Measurements from ENCODE around the gene C1orf226.

Gene C1orf226

GRCh38 chr1:162361349-162361748 is 20.2 kb upstream of the C1orf226 start:
- Histone ChIP-seq H4K8ac (ENCODE audit: low read depth, low read length) (no peak overlapping the region), H3K18ac (ENCODE audit: low read length) (no peak overlapping the region), H3K4me2 (ENCODE audit: low read length) (no peak overlapping the region), H3K9ac (ENCODE audit: low read length) (no peak overlapping the region), H3K4ac (ENCODE audit: low read depth, low read length) (no peak overlapping the region), H3K4me1 (ENCODE audit: control insufficient read depth, low read depth, low read length) (no peaks in the 10 kb centered on the region), H2BK120ac (ENCODE audit: low read depth, low read length) (no peak overlapping the region), H3K27ac (ENCODE audit: low read depth, low read length) (no peak overlapping the region), H3K79me1 (ENCODE audit: low read length) (no peaks in the 10 kb centered on the region), H2BK5ac (ENCODE audit: low read length) (no peak overlapping the region), H3K56ac (ENCODE audit: low read length) (no peak overlapping the region), H3K23ac (ENCODE audit: low read length) (no peak overlapping the region), H3K79me2 (ENCODE audit: control insufficient read depth, insufficient read depth, low read length) (no peaks in the 10 kb centered on the region), H3K4me3 (ENCODE audit: low read length) (no peak overlapping the region), H4K5ac (ENCODE audit: low read length) (no peak overlapping the region), H2BK15ac (replicated peaks; ENCODE audit: low read depth) (no peak overlapping the region), H2AK5ac (ENCODE audit: low read length) (no peak overlapping the region), H3K36me3 (ENCODE audit: control insufficient read depth, insufficient read depth, low read length) (no peaks in the 10 kb centered on the region), H3K27me3 (ENCODE audit: insufficient read depth, low read length, poor library complexity) (no peaks in the 10 kb centered on the region)
- DNase-seq = no peak
- WGBS (ENCODE audit: extremely low coverage, insufficient coverage, low lambda C conversion rate) = no CpG with 5 or more reads among the region's 5 CpGs

DNA sequence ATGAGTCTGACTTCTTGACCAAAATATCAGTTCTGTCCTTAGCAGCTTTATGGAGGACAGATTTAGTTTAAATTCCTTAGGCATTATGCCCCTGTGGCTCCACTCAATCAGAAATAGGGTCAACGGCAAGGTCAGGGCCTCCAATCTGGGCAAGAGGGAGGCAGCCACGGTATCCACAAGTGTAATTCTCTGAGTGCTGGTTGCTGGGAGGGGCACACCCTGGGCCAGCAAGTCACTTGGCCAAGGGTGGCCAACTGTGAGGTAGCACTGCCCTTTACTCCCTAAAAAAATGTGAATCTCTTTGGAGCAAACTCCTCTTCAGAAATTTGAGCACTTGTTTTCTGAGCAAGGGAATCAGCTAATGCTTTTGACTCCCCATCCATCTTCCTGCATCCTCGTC is 17.7 kb upstream of the C1orf226 start:
- Histone ChIP-seq H3K18ac (ENCODE audit: low read length) (no peak overlapping the region), H2AK5ac (ENCODE audit: low read length) (no peak overlapping the region), H4K8ac (ENCODE audit: low read depth, low read length) (no peak overlapping the region), H3K4ac (ENCODE audit: low read depth, low read length) (no peak overlapping the region), H3K4me1 (ENCODE audit: control insufficient read depth, low read depth, low read length) (no peaks in the 10 kb centered on the region), H3K79me2 (ENCODE audit: control insufficient read depth, insufficient read depth, low read length) (no peaks in the 10 kb centered on the region), H3K27ac (ENCODE audit: low read depth, low read length) (no peak overlapping the region), H3K4me2 (ENCODE audit: low read length) (no peak overlapping the region), H2BK15ac (replicated peaks; ENCODE audit: low read depth) (no peak overlapping the region), H2BK120ac (ENCODE audit: low read depth, low read length) (no peak overlapping the region), H3K36me3 (ENCODE audit: control insufficient read depth, insufficient read depth, low read length) (no peaks in the 10 kb centered on the region), H3K23ac (ENCODE audit: low read length) (no peak overlapping the region), H2BK5ac (ENCODE audit: low read length) (no peak overlapping the region), H4K5ac (ENCODE audit: low read length) (no peak overlapping the region), H3K56ac (ENCODE audit: low read length) (no peak overlapping the region), H3K27me3 (ENCODE audit: insufficient read depth, low read length, poor library complexity) (no peaks in the 10 kb centered on the region), H3K4me3 (ENCODE audit: low read length) (no peak overlapping the region), H3K79me1 (ENCODE audit: low read length) (no peaks in the 10 kb centered on the region), H3K9ac (ENCODE audit: low read length) (no peak overlapping the region)
- no peak for DNase-seq
- WGBS (ENCODE audit: extremely low coverage, insufficient coverage, low lambda C conversion rate) = no CpG with 5 or more reads among the region's 3 CpGs

GRCh38 chr1:162364498-162364897 is 17.0 kb upstream of the C1orf226 start:
- no peaks in the 10 kb centered on the region for H3K36me3 ChIP-seq (ENCODE audit: control insufficient read depth, insufficient read depth, low read length)
- H2BK5ac ChIP-seq (ENCODE audit: low read length) = no peak overlapping the region
- H3K27me3 ChIP-seq (ENCODE audit: insufficient read depth, low read length, poor library complexity) = no peaks in the 10 kb centered on the region
- no peak overlapping the region for H3K27ac ChIP-seq (ENCODE audit: low read depth, low read length)
- no peak overlapping the region for H2BK120ac ChIP-seq (ENCODE audit: low read depth, low read length)
- no CpG with 5 or more reads among the region's 1 CpG for WGBS (ENCODE audit: extremely low coverage, insufficient coverage, low lambda C conversion rate)
- no peaks in the 10 kb centered on the region for H3K79me2 ChIP-seq (ENCODE audit: control insufficient read depth, insufficient read depth, low read length)
- H3K56ac ChIP-seq (ENCODE audit: low read length) = no peak overlapping the region
- no peak overlapping the region for H2AK5ac ChIP-seq (ENCODE audit: low read length)
- no peak overlapping the region for H3K18ac ChIP-seq (ENCODE audit: low read length)
- no peak overlapping the region for H3K4me2 ChIP-seq (ENCODE audit: low read length)
- H3K79me1 ChIP-seq (ENCODE audit: low read length) = no peaks in the 10 kb centered on the region
- no peak for DNase-seq
- no peak overlapping the region for H4K8ac ChIP-seq (ENCODE audit: low read depth, low read length)
- H2BK15ac ChIP-seq (replicated peaks; ENCODE audit: low read depth) = no peak overlapping the region
- H3K4ac ChIP-seq (ENCODE audit: low read depth, low read length) = no peak overlapping the region
- no peak overlapping the region for H3K4me3 ChIP-seq (ENCODE audit: low read length)
- H3K9ac ChIP-seq (ENCODE audit: low read length) = no peak overlapping the region
- no peak overlapping the region for H4K5ac ChIP-seq (ENCODE audit: low read length)
- no peak overlapping the region for H3K23ac ChIP-seq (ENCODE audit: low read length)
- H3K4me1 ChIP-seq (ENCODE audit: control insufficient read depth, low read depth, low read length) = no peaks in the 10 kb centered on the region

DNA sequence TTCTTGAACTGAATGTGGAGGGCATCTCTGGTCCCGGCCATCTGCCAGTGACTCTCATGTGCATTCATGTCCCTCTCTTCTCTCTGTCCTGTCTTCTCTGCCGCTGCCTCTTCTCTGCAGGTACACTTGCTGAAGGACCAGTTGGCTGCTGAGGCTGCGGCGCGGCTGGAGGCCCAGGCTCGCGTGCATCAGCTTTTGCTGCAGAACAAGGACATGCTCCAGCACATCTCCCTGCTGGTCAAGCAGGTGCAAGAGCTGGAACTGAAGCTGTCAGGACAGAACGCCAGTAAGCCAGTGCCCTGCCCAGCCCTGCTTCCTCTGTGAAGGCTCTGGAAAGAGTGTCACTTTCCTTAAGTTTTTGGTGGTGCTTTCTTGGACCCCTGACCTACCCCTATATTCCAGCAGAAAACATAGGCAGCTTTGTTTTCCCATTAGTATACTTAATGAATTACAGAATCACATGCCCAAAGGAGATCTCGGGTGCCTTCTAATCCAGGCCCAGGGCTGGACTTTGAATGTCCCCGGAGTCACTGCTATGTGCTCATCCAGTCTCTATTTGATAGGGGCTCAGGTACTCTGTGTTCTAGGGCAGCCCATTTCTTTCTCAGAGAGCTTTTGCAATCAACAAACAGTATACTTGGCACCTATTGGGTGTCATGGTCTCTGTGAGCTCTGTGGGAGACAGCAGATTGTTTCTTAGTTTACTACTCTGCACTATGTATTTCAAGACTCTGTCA is 16.1 kb upstream of the C1orf226 start:
- no peak overlapping the region for H3K23ac ChIP-seq (ENCODE audit: low read length)
- no peaks in the 10 kb centered on the region for H3K4me1 ChIP-seq (ENCODE audit: control insufficient read depth, low read depth, low read length)
- H3K4me2 ChIP-seq (ENCODE audit: low read length) = no peak overlapping the region
- no peak for DNase-seq
- H3K27ac ChIP-seq (ENCODE audit: low read depth, low read length) = no peak overlapping the region
- no peak overlapping the region for H3K18ac ChIP-seq (ENCODE audit: low read length)
- no peaks in the 10 kb centered on the region for H3K36me3 ChIP-seq (ENCODE audit: control insufficient read depth, insufficient read depth, low read length)
- no peaks in the 10 kb centered on the region for H3K27me3 ChIP-seq (ENCODE audit: insufficient read depth, low read length, poor library complexity)
- no peak overlapping the region for H3K4me3 ChIP-seq (ENCODE audit: low read length)
- H2BK15ac ChIP-seq (replicated peaks; ENCODE audit: low read depth) = no peak overlapping the region
- no peak overlapping the region for H2BK120ac ChIP-seq (ENCODE audit: low read depth, low read length)
- no peak overlapping the region for H2AK5ac ChIP-seq (ENCODE audit: low read length)
- H3K9ac ChIP-seq (ENCODE audit: low read length) = no peak overlapping the region
- no peak overlapping the region for H2BK5ac ChIP-seq (ENCODE audit: low read length)
- no peaks in the 10 kb centered on the region for H3K79me1 ChIP-seq (ENCODE audit: low read length)
- H3K56ac ChIP-seq (ENCODE audit: low read length) = no peak overlapping the region
- H3K79me2 ChIP-seq (ENCODE audit: control insufficient read depth, insufficient read depth, low read length) = no peaks in the 10 kb centered on the region
- no peak overlapping the region for H4K8ac ChIP-seq (ENCODE audit: low read depth, low read length)
- no peak overlapping the region for H4K5ac ChIP-seq (ENCODE audit: low read length)
- WGBS (ENCODE audit: extremely low coverage, insufficient coverage, low lambda C conversion rate) = no CpG with 5 or more reads among the region's 10 CpGs
- no peak overlapping the region for H3K4ac ChIP-seq (ENCODE audit: low read depth, low read length)

DNA sequence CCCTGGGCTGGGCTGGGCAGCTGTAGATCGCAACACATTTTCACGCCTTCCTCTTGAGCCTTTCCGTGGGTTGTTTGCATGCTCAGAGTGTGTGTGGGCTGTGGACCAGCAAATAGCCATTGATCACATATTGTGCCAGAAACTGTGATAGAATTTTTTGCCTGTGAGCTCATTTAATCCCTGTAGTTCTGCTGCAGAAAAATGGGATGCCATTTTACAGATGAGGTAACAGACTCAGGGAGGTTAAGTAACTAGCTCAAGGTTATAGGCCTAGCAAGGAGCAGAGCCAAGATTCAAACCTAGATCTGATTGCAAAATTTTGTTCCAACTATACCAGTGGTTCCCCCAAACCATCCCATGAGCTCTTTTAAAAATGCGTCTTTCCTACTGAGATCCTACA is 15.4 kb upstream of the C1orf226 start:
- H2BK120ac ChIP-seq (ENCODE audit: low read depth, low read length) = no peak overlapping the region
- H3K23ac ChIP-seq (ENCODE audit: low read length) = no peak overlapping the region
- no peak overlapping the region for H2BK15ac ChIP-seq (replicated peaks; ENCODE audit: low read depth)
- no peaks in the 10 kb centered on the region for H3K27me3 ChIP-seq (ENCODE audit: insufficient read depth, low read length, poor library complexity)
- H3K18ac ChIP-seq (ENCODE audit: low read length) = no peak overlapping the region
- H3K36me3 ChIP-seq (ENCODE audit: control insufficient read depth, insufficient read depth, low read length) = no peaks in the 10 kb centered on the region
- H3K79me1 ChIP-seq (ENCODE audit: low read length) = no peaks in the 10 kb centered on the region
- no peak overlapping the region for H3K27ac ChIP-seq (ENCODE audit: low read depth, low read length)
- H3K4me3 ChIP-seq (ENCODE audit: low read length) = no peak overlapping the region
- no peak overlapping the region for H3K4me2 ChIP-seq (ENCODE audit: low read length)
- H3K4ac ChIP-seq (ENCODE audit: low read depth, low read length) = no peak overlapping the region
- no peak overlapping the region for H3K9ac ChIP-seq (ENCODE audit: low read length)
- no peak overlapping the region for H2AK5ac ChIP-seq (ENCODE audit: low read length)
- H2BK5ac ChIP-seq (ENCODE audit: low read length) = no peak overlapping the region
- DNase-seq = no peak
- no peak overlapping the region for H3K56ac ChIP-seq (ENCODE audit: low read length)
- H4K8ac ChIP-seq (ENCODE audit: low read depth, low read length) = no peak overlapping the region
- H4K5ac ChIP-seq (ENCODE audit: low read length) = no peak overlapping the region
- no peaks in the 10 kb centered on the region for H3K4me1 ChIP-seq (ENCODE audit: control insufficient read depth, low read depth, low read length)
- no peaks in the 10 kb centered on the region for H3K79me2 ChIP-seq (ENCODE audit: control insufficient read depth, insufficient read depth, low read length)
- no CpG with 5 or more reads among the region's 4 CpGs for whole genome bisulfite sequencing (ENCODE audit: extremely low coverage, insufficient coverage, low lambda C conversion rate)

DNA sequence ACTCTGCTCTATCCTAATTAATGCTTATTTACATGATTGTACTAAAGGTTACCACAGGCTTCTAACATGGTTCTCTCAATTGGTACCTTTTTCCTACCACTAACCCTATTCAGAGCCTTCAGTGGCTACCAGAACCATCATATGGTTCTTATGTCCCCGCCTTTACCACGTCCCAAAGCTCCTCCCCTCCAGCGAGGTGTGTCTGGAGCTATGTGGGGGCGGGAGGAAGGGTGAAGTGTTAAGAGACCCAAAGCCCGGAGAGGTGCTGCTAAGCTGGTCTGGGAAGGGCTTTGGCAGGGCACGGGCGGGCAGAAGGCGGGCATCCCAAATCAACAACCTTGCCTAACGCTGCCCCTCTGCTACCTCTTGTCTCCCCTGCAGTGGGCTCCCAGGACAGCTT is 14.9 kb upstream of the C1orf226 start:
- Histone ChIP-seq H3K36me3 (ENCODE audit: control insufficient read depth, insufficient read depth, low read length) (no peaks in the 10 kb centered on the region), H3K27ac (ENCODE audit: low read depth, low read length) (no peak overlapping the region), H4K5ac (ENCODE audit: low read length) (no peak overlapping the region), H2AK5ac (ENCODE audit: low read length) (no peak overlapping the region), H3K18ac (ENCODE audit: low read length) (no peak overlapping the region), H3K4me2 (ENCODE audit: low read length) (no peak overlapping the region), H3K4me3 (ENCODE audit: low read length) (no peak overlapping the region), H4K8ac (ENCODE audit: low read depth, low read length) (no peak overlapping the region), H3K4ac (ENCODE audit: low read depth, low read length) (no peak overlapping the region), H2BK120ac (ENCODE audit: low read depth, low read length) (no peak overlapping the region), H3K79me2 (ENCODE audit: control insufficient read depth, insufficient read depth, low read length) (no peaks in the 10 kb centered on the region), H2BK5ac (ENCODE audit: low read length) (no peak overlapping the region), H2BK15ac (replicated peaks; ENCODE audit: low read depth) (no peak overlapping the region), H3K56ac (ENCODE audit: low read length) (no peak overlapping the region), H3K27me3 (ENCODE audit: insufficient read depth, low read length, poor library complexity) (no peaks in the 10 kb centered on the region), H3K9ac (ENCODE audit: low read length) (no peak overlapping the region), H3K4me1 (ENCODE audit: control insufficient read depth, low read depth, low read length) (no peaks in the 10 kb centered on the region), H3K23ac (ENCODE audit: low read length) (no peak overlapping the region), H3K79me1 (ENCODE audit: low read length) (no peaks in the 10 kb centered on the region)
- WGBS (ENCODE audit: extremely low coverage, insufficient coverage, low lambda C conversion rate) = no CpG with 5 or more reads among the region's 9 CpGs
- DNase-seq = no peak

Data from mesendoderm (in vitro differentiated cells).